Parathyroid adenoma (tissue), 2 donors: ENCODE results near the gene HS3ST5.

Experiments used
- H2AFZ ChIP-seq: fragments of 300-600 bp; sonication (generic); one replicate; pipeline ENCODE4 v1.7.0; 2017; ENCODE audit warnings: antibody characterized with exemption, mild to moderate bottlenecking
- H3K27ac ChIP-seq: fragments of 300-600 bp; sonication (generic); one replicate; pipeline ENCODE4 v1.7.0; 2017
- H3K27me3 ChIP-seq: fragments of 300-600 bp; sonication (generic); one replicate; pipeline ENCODE4 v1.7.0; 2017; ENCODE audit warnings: low read length; ENCODE audit not compliant: control insufficient read depth, insufficient read depth
- H3K36me3 ChIP-seq: fragments of 300-600 bp; sonication (generic); one replicate; pipeline ENCODE4 v1.7.0; 2017; ENCODE audit warnings: low read length; ENCODE audit not compliant: control insufficient read depth, insufficient read depth
- H3K4me1 ChIP-seq: fragments of 300-600 bp; sonication (generic); one replicate; pipeline ENCODE4 v1.7.0; 2017; ENCODE audit warnings: control low read depth
- H3K4me2 ChIP-seq: fragments of 300-600 bp; sonication (generic); one replicate; pipeline ENCODE4 v1.7.0; 2017; ENCODE audit warnings: low read length
- H3K4me3 ChIP-seq: fragments of 300-600 bp; sonication (generic); one replicate; pipeline ENCODE4 v1.7.0; 2017; ENCODE audit warnings: low read depth, low read length
- H3K79me2 ChIP-seq: fragments of 300-600 bp; sonication (generic); one replicate; pipeline ENCODE4 v1.7.0; 2017; ENCODE audit warnings: control low read depth
- H3K9ac ChIP-seq: fragments of 300-600 bp; sonication (generic); one replicate; pipeline ENCODE4 v1.7.0; 2017; ENCODE audit warnings: mild to moderate bottlenecking
- H3K9me3 ChIP-seq: fragments of 300-600 bp; sonication (generic); one replicate; pipeline ENCODE4 v1.7.0; 2017; ENCODE audit warnings: low read length; ENCODE audit not compliant: control insufficient read depth
- TF ChIP-seq, protein P1 (sequence below): fragments of 300-600 bp; sonication (generic); IDR thresholded peaks from one replicate; pipeline ENCODE4 v1.7.0; 2017; ENCODE audit warnings: antibody characterized with exemption, mild to moderate bottlenecking
- donor health status: primary hyperparathyroidism.

Gene HS3ST5

GRCh38 chr6:114142258-114142657, 200.6 kb downstream of the HS3ST5 start:
- H2AFZ ChIP-seq, result no peak overlapping the region
- H3K9me3 ChIP-seq, result no peaks in the 10 kb centered on the region
- no peaks in the 10 kb centered on the region for H3K79me2 ChIP-seq
- H3K27ac ChIP-seq, result no peak overlapping the region
- no peaks in the 10 kb centered on the region for H3K27me3 ChIP-seq
- H3K36me3 ChIP-seq, result no peaks in the 10 kb centered on the region
- H3K4me2 ChIP-seq, result no peak overlapping the region
- no peak overlapping the region for H3K4me3 ChIP-seq
- H3K9ac ChIP-seq, result no peak overlapping the region
- H3K4me1 ChIP-seq, result no peaks in the 10 kb centered on the region
- TF ChIP-seq, protein P1, sequence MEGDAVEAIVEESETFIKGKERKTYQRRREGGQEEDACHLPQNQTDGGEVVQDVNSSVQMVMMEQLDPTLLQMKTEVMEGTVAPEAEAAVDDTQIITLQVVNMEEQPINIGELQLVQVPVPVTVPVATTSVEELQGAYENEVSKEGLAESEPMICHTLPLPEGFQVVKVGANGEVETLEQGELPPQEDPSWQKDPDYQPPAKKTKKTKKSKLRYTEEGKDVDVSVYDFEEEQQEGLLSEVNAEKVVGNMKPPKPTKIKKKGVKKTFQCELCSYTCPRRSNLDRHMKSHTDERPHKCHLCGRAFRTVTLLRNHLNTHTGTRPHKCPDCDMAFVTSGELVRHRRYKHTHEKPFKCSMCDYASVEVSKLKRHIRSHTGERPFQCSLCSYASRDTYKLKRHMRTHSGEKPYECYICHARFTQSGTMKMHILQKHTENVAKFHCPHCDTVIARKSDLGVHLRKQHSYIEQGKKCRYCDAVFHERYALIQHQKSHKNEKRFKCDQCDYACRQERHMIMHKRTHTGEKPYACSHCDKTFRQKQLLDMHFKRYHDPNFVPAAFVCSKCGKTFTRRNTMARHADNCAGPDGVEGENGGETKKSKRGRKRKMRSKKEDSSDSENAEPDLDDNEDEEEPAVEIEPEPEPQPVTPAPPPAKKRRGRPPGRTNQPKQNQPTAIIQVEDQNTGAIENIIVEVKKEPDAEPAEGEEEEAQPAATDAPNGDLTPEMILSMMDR, result no peak

GRCh38 chr6:114140416-114140815, 202.4 kb downstream of the HS3ST5 start:
- TF ChIP-seq, protein P1, result no peak
- Histone ChIP-seq H3K4me2 (no peak overlapping the region), H3K9ac (no peak overlapping the region), H2AFZ (no peak overlapping the region), H3K27me3 (no peaks in the 10 kb centered on the region), H3K79me2 (no peaks in the 10 kb centered on the region), H3K27ac (no peak overlapping the region), H3K9me3 (no peaks in the 10 kb centered on the region), H3K4me3 (no peak overlapping the region), H3K4me1 (no peaks in the 10 kb centered on the region), H3K36me3 (no peaks in the 10 kb centered on the region)

DNA sequence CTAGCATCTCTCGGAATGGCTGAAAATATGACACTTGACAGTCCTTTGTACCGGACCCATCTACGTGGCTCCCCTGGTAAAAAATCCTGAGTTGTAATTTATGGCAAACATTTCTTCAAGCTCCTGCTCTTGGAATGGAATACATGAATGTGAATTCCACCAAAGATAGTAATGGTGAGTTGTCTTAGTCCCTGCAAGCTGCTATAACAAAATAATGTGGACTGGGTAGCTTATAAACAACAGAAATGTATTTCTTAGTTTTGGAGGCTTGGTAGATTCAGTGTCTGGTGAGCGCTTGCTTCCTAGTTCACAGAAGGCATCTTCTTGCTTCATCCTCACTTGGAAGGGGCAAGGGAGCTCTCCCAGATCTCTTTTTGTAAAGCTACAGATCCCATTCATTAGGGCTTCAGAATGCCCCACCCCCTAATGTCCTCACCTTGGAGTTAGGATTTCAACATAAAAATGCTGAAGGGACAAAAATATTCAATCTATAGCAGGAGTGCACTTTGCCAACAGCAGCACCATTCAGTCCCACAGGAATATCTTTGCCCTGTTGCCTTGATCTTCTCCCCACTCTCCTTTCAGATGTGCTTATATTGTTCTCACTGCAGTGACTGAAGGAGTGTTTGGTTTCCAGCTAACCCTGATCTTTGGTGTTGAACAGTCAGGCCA, 204.1 kb downstream of the HS3ST5 start:
- TF ChIP-seq, protein P1, result no peak
- H3K9me3 ChIP-seq, result no peaks in the 10 kb centered on the region
- no peak overlapping the region for H3K27ac ChIP-seq
- no peaks in the 10 kb centered on the region for H3K79me2 ChIP-seq
- no peak overlapping the region for H3K4me3 ChIP-seq
- H2AFZ ChIP-seq, result no peak overlapping the region
- no peaks in the 10 kb centered on the region for H3K27me3 ChIP-seq
- H3K4me1 ChIP-seq, result no peaks in the 10 kb centered on the region
- no peak overlapping the region for H3K9ac ChIP-seq
- no peaks in the 10 kb centered on the region for H3K36me3 ChIP-seq
- no peak overlapping the region for H3K4me2 ChIP-seq

GRCh38 chr6:114135363-114135971, 207.4 kb downstream of the HS3ST5 start:
- no peak overlapping the region for H3K9ac ChIP-seq
- H3K36me3 ChIP-seq, result no peaks in the 10 kb centered on the region
- H3K79me2 ChIP-seq, result no peaks in the 10 kb centered on the region
- H3K27ac ChIP-seq, result no peak overlapping the region
- no peak overlapping the region for H3K4me2 ChIP-seq
- no peak overlapping the region for H2AFZ ChIP-seq
- H3K4me1 ChIP-seq, result no peaks in the 10 kb centered on the region
- TF ChIP-seq, protein P1, result no peak
- no peak overlapping the region for H3K4me3 ChIP-seq
- no peaks in the 10 kb centered on the region for H3K27me3 ChIP-seq
- no peaks in the 10 kb centered on the region for H3K9me3 ChIP-seq

DNA sequence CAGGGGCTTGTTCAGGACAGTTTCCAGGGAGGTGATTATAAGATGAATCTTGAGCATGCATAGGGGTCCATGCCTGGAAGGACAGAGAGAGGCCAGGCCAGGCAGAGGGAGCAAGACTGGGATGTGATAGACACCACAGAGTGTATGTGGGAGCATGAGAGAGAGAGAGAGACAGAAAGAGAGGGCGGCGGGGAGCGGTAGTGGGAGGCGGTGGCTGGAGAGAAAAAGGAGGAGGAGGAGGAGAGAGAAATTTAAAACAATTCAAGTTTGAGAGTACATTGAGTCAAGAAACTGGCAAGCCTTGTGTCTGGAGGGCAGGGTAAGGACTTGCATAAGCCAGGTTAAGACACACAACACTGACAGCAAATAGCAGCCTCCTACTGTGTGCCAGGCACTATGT, 209.0 kb downstream of the HS3ST5 start:
- Histone ChIP-seq H2AFZ (no peak overlapping the region), H3K36me3 (no peaks in the 10 kb centered on the region), H3K4me2 (no peak overlapping the region), H3K27me3 (no peaks in the 10 kb centered on the region), H3K9me3 (no peaks in the 10 kb centered on the region), H3K27ac (no peak overlapping the region), H3K9ac (no peak overlapping the region), H3K79me2 (no peaks in the 10 kb centered on the region), H3K4me3 (no peak overlapping the region), H3K4me1 (no peaks in the 10 kb centered on the region)
- TF ChIP-seq, protein P1, result no peak
